Heart right ventricle (tissue), 16 donors: ENCODE measurements around the gene SLC15A2. TPM values are rescaled to one million over a fixed set of nuclear protein-coding genes. Genes with fewer than 3 reads are reported as not detected.

Experiments used
- ATAC-seq, 8 donors: fragments of 200-7000 bp; cut with Tn5 transposase; one replicate each; pipeline ENCODE4 v1.9.1; 2020; ENCODE audit warnings: mild to moderate bottlenecking in 8 of 8, moderate library complexity in 8 of 8, moderate number of reproducible peaks in 1 of 8
- DNase-seq, 2 donors: peaks; one replicate each; pipeline ENCODE4 v3.0.0-alpha.2; 2020
- H3K27ac ChIP-seq, 10 donors: fragments of 200-600 bp; sonication (generic) in 2 of 10; one replicate each; pipeline versions ENCODE4 v1.5.0 to v1.8.0; 2020 to 2022; ENCODE audit warnings: mild to moderate bottlenecking in 3 of 10
- H3K27me3 ChIP-seq, 7 donors: fragments of 200-600 bp; one replicate each; pipeline ENCODE4 v1.8.0; 2021 to 2022; ENCODE audit warnings: mild to moderate bottlenecking in 2 of 7
- H3K36me3 ChIP-seq, 9 donors: fragments of 200-600 bp; sonication (generic) in 1 of 9; one replicate each; pipeline versions ENCODE4 v1.5.0 to v1.8.0; 2020 to 2022; ENCODE audit warnings: mild to moderate bottlenecking in 2 of 9
- H3K4me1 ChIP-seq, 9 donors: fragments of 200-600 bp; sonication (generic) in 1 of 9; one replicate each; pipeline versions ENCODE4 v1.5.0 to v1.8.0; 2020 to 2022; ENCODE audit warnings: mild to moderate bottlenecking in 4 of 9
- H3K4me3 ChIP-seq, 10 donors: fragments of 200-600 bp; sonication (generic) in 2 of 10; one replicate each; pipeline versions ENCODE4 v1.5.0 to v1.8.0; 2020 to 2022; ENCODE audit warnings: mild to moderate bottlenecking in 7 of 10, moderate library complexity in 2 of 10
- H3K9me3 ChIP-seq, 11 donors: fragments of 200-600 bp in 10 of 11; sonication (generic) in 2 of 11; one replicate each; pipeline versions ENCODE4 v1.5.0 to v1.8.0; 2013 to 2022; ENCODE audit warnings: mild to moderate bottlenecking in 2 of 11, control low read depth in 1 of 11, moderate library complexity in 1 of 11
- CTCF ChIP-seq, 9 donors: fragments of 200-600 bp; sonication (generic) in 2 of 9; IDR thresholded peaks; one replicate each; pipeline versions ENCODE4 v1.5.0 to v1.8.0; 2021 to 2022; ENCODE audit warnings: antibody characterized with exemption in 9 of 9, mild to moderate bottlenecking in 5 of 9, moderate library complexity in 1 of 9
- WGBS, 2 donors: extraction: QIAGEN DNeasy Blood & Tissue Kit; methylation state at CpG; one replicate each; pipeline ENCODE4 v1.1.7; 2013; ENCODE audit warnings: inconsistent platforms in 1 of 2; 5-methylcytosine and 5-hydroxymethylcytosine counted together
- intact Hi-C, 10 donors: fragments of 100-400 bp; cut with DNase I; formaldehyde crosslinking; loops; one replicate each; pipeline versions ENCODE4 v1.11.1 to v1.14.2; 2022
- polyA plus RNA-seq, 2 donors: library from polyadenylated mRNA; stranded (reverse); fragments of 200-250 nt; gene quantifications; one replicate each; pipeline ENCODE4 v1.2.3, GENCODE V29; 2013
- total RNA-seq, 10 donors: library from RNA; stranded (reverse); fragmentation: NEBNext Ultra II Directional in 3 of 10; extraction: Animal tissue kit (Norgen Biotek cat#: 25700) in 3 of 10; gene quantifications; one replicate each; pipeline versions ENCODE4 v1.2.1 to v1.2.4, GENCODE V29; 2021 to 2023
- donor health status: Arrhythmogenic right ventricular cardiomyopathy.
- donor health status: ischemic (EF 13 %, LVEDD 7.1; RV severe dilation, severe dysfunction).
- donor health status: healthy with polysubstance abuse.
- donor health status: DM: no; HTN: yes; CAD: no.
- donor health status: DM: no; HTN: no; CAD: no.
- donor health status: ischemic (EF 25% LVEDD 6.9; RV normal size, moderate dysfunction).
- donor health status: ischemic (EF 25% LVEDD 5.7; RV mildly dilated, moderate dysfunction).
- donor health status: healthy.
- donor health status: DM: yes; HTN: yes; CAD: no.
- donor health status: Ischemic cardiomyopathy.
- donor health status: ischemic (EF 35%, LVEDD 5.7; RV mildly dilated, moderate dysfunction).
- donor health status: nonischemic (EF 11% LVEDD 7.7; RV severe dilation, severe dysfunction).
- donor health status: DM: yes; HTN: yes; CAD: no.
- donor health status: PGD.
- donor health status: ischemic (EF 29% LVEDD 5.4; RV normal size, mild dysfunction).
- donor health status: nonischemic (EF 23%, LVEDD 6.1; RV moderate dilation, normal function).

SLC15A2 gene
- total and polyA plus RNA-seq, 12 donors = 0.45 to 14.9 (median 3.9) TPM

GRCh38 chr3:121992601-121993560 is 98.7 kb downstream of the SLC15A2 start:
- no peak for DNase-seq
- Histone ChIP-seq H3K4me3 (no peak overlapping the region), H3K9me3 (no peaks in the 10 kb centered on the region), H3K27me3 (no peaks in the 10 kb centered on the region), H3K36me3 (no peaks in the 10 kb centered on the region), H3K4me1 (peaks cover 0 to 39% (median 0%) of the 10 kb centered on the region in 9 donors), H3K27ac (no peak overlapping the region)
- 93 to 94% methylated on average over 31 of the region's 31 CpGs for WGBS, 2 donors
- TF ChIP-seq CTCF (IDR thresholded peaks at IDR 0.05) = no peak
- peak in 1 of 8 donors; percentile 17 for ATAC-seq
- intact Hi-C loops = loop anchor here in 4 of 10 donors (10.0 kb wide), 3 partner anchors 108 to 448 kb away; partner anchors contain the start of gene POLQ (in 3 of the 4)

Other genes starting within 250 kb of the SLC15A2 start
- 10 to 100 TPM in 4 of 10 donors, 1 to 10 TPM in 6; 5.0 to 40.7 (median 8.6) TPM for gene HCLS1, start 233.5 kb upstream of the SLC15A2 start, total RNA-seq
- gene HCLS1, start 233.5 kb upstream of the SLC15A2 start, polyA plus RNA-seq = 10 to 100 TPM; 12.6 to 15.9 TPM
- 10 to 100 TPM; 37.1 to 66.8 (median 49.7) TPM for gene GOLGB1, start 144.7 kb upstream of the SLC15A2 start, total RNA-seq
- 10 to 100 TPM; 12.3 to 26.8 TPM for gene GOLGB1, start 144.7 kb upstream of the SLC15A2 start, polyA plus RNA-seq
- 1 to 10 TPM; 4.9 to 9.9 (median 7.1) TPM for gene IQCB1, start 59.3 kb upstream of the SLC15A2 start, total RNA-seq
- gene IQCB1, start 59.3 kb upstream of the SLC15A2 start, polyA plus RNA-seq = 1 to 10 TPM; 5.1 to 9.8 TPM
- gene EAF2, start 59.2 kb upstream of the SLC15A2 start, total RNA-seq = 1 to 10 TPM; 1.8 to 7.0 (median 3.3) TPM
- 1 to 10 TPM; 3.7 to 7.4 TPM for gene EAF2, start 59.2 kb upstream of the SLC15A2 start, polyA plus RNA-seq
- under 1 TPM in 4 of 10 donors, not detected in 6; 0.13 to 0.25 (median 0.19) TPM for gene ILDR1, start 127.8 kb downstream of the SLC15A2 start, total RNA-seq
- not detected for gene ILDR1, start 127.8 kb downstream of the SLC15A2 start, polyA plus RNA-seq
- 10 to 100 TPM in 1 of 10 donors, 1 to 10 TPM in 7, under 1 TPM in 2; 0.64 to 14.7 (median 1.4) TPM for gene CD86, start 161.0 kb downstream of the SLC15A2 start, total RNA-seq
- 1 to 10 TPM; 1.1 to 2.3 TPM for gene CD86, start 161.0 kb downstream of the SLC15A2 start, polyA plus RNA-seq